Endometrial microvascular endothelial cells (primary cell): ENCODE data around the gene FAM170B. TPM values are rescaled to one million over a fixed set of nuclear protein-coding genes. Genes with fewer than 3 reads are reported as not detected.

Source experiments
- in situ Hi-C: cut with HindIII; loops from 2 replicates; pipeline ENCODE4 v1.10.0; 2017; ENCODE audit warnings: low sequenced_read_pairs, low pct_unique_long_range_greater_than_20kb; ENCODE audit errors: inconsistent ontology term
- total RNA-seq: library from RNA; depleted of rRNA; stranded (reverse); fragments of >200 nt; gene quantifications from one replicate; pipeline ENCODE4 v1.2.3, GENCODE V29; 2015; ENCODE audit errors: inconsistent ontology term

The FAM170B gene
- total RNA-seq, 1 donor from 2014 or later = not detected

DNA sequence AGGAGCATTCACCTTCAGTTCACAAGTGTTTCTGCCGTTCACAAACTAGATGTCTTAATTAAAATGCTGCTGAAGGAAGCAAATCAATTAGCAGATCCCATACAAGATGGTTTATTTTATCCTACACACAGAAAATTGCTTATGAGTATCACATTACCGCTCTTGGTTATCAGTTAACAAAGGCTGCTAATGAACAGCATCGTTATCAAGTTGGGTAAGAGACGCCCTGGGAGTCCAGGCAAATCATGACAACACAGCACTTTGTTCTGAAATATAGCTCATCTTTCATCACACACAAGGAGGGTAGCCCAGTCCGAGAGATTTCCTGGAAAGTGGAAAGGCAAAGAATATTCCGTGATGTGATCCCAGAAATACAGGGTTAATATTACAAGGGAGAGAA, 20.8 kb upstream of the FAM170B start:
- in situ Hi-C loops = no loop called here

DNA sequence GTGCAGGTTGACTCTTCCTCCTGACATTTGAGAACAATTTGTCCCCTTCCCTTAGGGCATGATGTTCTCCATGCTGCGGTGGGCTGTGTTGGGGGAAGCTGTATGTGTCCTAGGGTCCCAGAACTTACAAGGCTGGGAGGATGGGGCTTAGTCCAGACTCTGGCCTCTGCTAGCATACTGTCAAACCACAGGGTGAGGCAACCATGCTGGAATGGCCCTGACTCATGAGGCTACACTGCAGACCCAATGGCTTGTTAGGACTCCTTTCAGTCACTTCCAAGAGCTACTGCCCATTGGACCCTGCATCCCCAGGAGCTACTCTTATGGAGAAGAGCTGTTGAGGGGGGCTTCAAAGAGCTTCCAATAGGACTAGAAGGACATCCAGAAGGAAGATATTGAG, 20.1 kb upstream of the FAM170B start:
- in situ Hi-C loops = no loop called here

DNA sequence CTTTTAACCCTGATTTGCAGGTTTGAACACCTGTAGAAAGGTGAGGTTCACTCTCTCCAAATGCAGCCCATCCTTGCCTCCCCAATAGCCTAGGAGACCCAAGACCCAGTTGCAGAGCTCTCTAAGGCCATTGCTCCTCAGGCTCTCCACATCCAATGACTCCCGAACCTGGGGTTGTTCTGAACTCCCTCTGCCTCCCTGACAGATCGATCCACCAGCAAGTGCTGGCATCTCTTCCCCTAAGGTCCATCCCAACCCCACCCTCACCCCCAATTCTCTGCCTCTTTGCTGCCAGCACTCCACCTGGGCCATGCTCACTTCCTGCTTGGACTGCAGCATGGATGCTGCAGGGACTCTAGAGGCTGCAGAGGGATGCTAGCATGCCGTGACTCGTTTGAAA, 19.3 kb upstream of the FAM170B start:
- in situ Hi-C loops = no loop called here

DNA sequence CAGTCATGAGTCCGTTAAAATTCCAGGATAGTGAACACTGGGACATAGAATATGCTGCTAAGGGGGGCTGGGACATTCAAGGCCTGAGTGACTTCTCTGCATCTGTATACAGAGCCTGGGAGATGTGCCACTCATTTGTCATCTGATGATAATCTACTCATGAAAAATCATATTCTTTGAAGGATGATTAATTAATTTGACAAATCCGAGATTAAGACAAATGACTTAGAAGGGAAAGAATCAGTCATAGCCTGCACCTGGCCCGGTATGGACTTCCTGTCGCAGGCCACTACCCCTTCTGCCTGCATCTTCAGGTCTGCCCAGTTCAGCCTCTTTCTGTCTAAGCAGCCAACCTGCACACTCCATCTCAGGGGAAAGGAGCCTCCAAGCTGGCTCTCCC, 18.8 kb upstream of the FAM170B start:
- in situ Hi-C loops = no loop called here

DNA sequence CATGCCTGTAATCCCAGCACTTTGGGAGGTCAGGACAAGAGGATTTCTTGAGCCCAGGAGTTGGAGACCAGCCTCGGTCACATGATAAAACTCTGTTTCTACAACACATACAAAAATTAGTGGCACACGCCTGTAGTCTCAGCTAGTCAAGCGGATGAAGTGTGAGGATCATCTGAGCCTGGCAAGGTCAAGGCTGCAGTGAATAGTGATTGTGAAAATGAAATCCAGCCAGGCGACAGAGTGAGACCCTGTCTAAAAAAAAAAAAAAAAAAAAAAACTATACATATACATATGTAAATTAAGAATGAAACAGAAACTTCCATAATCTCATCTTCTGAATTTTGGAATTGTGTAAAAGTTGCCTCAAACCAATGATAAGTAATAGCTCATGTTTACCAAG, 18.2 kb upstream of the FAM170B start:
- in situ Hi-C loops = no loop called here

DNA sequence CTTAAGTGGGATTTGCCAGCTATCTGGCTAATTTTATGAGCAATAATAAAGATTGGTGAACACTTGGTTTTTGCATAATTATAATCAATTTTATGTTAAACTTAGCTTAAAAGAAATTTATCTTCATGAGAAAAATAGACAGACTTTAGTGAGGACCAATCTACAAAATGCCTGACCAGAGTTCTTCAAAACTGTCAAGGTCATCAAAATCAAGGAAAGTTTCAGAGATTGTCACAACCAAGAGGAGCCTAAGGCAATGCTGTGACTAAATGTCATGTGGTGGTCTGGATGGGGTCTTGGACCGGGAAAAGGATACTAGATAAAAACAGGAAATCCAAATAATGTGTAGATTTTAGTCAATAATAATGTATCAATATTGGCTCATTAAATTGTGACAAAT, 17.7 kb upstream of the FAM170B start:
- in situ Hi-C loops = no loop called here

DNA sequence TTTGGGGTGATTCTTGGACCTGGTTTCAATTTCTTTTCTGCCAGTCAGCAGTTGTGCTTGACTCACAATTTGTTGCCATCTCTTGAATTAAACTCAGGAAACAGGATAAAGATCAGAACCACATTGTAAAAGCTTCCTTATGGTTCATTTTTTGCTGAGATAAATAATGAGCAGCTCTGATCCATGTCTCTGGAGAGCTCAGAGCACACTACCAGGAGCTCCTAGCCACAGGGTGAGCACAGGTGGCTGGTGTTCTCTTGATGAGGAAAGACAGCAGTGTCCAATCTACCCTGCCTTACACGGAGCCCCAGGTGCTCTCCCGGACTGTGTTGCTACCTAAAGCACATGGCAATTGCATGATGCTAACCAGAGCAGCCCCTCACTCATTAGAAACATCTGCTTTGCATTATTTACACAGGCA, 17.2 kb upstream of the FAM170B start:
- in situ Hi-C loops = no loop called here

DNA sequence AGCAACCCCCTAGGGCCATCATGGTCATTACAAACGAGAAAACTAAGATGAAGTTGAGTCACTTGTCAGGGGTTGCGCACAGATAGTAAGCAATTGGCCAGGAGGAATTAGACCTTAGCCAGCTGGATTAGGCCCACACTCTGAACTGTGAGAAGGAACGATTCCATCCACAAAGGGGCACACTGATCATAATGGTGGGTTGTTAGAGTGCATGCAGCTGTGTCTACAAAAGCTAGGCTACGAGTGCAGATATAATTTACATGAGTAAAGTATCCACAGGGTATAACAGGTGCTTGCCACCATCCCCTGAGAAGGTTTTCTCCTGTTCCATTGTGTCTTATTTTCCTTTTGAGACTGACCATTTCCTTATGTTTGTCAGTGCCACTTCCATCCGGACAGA, 16.6 kb upstream of the FAM170B start:
- in situ Hi-C loops = no loop called here

DNA sequence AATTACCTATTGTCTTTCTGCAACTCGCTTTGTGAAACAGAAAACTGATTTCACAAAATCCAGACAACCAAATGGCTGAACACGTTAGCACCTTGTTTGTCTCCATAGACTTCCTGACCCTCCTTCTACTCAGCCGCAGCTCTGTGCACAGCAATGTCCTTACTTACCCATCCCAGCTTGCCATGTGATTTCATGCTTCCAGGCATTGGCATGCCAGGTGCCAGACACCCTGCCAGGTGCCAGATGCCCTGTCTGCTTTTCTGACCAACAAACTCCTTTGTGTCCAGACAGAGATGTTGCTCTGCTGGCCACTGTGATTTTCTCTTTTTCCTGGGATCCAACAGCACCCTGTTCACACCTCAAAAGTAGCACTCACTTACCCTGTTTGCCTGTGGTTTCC, 16.1 kb upstream of the FAM170B start:
- in situ Hi-C loops = no loop called here

DNA sequence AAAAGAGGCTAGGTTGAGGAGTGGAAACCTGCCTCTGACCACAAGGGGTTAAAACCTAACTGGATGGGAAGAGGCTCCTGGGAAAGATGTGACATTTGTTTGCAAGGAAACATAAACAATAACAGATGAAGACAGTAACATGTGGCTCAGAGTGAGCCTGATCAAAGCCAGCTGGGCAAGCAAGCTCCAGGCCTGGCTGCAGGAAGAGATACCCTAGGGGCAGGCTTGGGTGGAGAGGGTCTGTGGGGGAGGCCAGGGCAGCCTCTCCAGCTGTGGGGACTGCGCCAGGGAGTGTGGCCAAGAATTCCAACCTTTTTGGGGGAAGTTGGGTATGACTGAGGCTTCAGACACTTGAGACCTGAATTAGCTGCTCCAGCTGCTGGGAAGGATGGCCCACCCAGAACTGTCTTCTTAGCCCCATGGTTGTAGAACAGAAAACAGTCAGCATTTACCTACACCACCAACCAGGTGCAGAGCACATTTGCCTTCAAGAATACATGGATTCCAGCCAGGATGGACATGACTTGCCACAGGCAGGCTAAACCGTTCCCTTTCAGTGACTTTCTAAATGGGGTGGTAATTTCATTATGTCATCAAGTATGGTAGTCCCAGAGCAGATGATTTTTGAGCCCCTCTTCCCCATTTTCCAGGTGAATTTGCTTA, 10.4 kb upstream of the FAM170B start:
- in situ Hi-C loops = no loop called here

DNA sequence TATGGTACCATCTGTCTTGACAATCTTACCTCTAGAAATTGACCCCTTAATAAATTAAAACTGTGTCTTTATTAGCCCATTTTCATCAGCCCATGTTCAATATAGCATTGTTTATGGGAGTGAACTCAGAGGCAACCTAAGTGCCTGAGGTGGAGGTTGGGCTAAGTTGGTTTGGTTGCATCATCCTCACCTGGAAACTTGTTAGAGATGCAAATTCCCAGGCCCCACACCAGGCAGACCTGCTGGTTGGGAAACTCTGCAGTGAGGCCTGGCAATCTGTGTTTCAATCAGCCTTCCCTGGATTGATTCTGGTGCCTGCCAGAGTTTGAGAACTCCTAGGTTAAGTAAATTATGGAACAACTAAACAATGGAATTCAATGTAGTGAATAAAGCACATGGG, 9.4 kb upstream of the FAM170B start:
- in situ Hi-C loops = no loop called here

DNA sequence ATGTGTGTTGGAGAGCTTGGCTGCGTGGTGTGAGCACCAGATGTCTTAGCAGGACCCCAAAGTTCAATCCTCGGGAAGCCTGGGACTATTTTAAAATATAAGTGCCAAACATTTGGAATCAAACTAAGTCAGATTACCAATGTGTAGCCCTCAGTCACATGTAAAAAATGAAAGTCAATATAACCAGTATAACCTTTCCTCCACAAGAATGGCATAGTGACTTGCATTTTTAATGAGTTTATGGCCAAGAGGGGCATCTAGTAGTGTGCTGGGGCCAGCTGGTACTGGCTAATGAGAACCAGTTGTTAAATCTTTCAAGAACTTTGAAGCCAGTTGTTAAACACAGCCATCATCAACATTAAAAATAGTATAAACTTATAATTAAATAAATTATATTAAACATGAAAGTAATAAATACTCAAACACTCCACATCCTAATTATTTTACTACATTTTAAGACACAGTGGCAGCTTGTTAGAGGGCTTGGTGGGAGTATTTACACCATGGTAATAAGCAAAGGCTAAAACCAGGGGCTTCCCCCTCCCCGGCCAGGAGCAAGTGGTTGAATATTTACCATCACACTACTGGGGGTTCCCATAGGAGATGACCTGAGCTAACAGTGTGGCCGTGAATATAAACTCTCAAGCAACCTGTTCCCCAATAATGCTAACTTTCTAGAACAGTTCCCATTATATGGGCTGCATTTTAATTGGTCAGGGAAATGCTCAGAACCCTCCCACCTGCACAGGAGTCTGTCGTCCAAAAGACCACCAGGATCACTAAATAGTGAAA, 7.9 kb upstream of the FAM170B start:
- in situ Hi-C loops = no loop called here

DNA sequence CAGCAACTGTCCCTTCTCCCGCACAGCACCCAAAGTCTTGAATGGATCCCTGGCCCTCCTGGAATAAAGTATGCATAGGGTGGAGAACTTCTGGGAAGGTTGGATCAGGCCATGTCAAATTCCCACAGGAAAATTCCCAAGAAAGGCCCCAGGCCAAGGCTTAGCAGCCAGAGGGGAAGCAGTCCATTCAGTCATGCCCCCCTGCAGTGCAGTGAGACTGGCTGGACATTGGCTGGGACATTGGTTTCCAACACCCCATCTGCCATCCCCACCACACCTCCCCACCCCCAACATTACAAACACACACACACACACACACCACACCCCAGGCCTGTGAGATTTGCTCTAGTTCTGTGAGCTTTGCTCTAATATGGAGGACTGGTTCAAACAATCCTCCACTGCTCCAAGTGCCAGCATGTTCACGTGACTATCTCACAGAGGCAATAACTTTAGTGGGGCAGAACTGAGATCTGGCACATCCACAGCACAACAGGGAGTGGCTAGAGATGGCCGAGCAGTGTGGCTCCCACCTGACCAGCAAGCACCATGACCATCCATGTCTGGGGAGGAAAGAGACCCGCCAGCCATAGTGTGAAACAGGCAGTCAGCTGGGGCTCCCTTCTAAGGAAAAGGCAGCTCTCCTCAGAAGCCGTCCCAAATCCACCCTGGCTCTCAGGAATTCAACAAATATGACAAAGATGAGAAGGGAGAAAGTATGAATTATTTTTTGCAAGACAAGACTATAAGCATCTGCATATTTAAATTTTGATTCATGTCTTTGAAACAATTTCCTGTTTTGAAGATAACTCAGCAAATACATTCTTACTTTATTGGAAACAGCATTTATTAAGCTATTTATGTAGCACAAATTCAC, 6.7 kb upstream of the FAM170B start:
- in situ Hi-C loops = no loop called here

DNA sequence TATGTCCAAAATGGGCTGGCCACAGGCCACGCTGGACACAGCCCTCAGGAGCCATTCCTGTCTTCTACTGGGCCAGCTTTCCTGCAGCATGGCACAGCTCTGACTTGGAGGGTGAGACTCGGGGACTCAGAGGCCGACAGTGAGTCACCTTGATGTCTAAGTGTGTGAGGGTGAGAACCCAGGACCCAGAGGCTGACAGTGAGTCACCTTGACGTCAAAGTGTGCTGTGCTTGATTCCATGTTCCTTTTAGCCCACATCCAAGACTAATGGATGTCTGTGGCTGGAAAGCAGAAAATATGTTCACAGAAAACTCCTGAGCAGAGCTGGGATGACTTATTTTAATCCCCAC, 6.0 kb upstream of the FAM170B start:
- in situ Hi-C loops = no loop called here

DNA sequence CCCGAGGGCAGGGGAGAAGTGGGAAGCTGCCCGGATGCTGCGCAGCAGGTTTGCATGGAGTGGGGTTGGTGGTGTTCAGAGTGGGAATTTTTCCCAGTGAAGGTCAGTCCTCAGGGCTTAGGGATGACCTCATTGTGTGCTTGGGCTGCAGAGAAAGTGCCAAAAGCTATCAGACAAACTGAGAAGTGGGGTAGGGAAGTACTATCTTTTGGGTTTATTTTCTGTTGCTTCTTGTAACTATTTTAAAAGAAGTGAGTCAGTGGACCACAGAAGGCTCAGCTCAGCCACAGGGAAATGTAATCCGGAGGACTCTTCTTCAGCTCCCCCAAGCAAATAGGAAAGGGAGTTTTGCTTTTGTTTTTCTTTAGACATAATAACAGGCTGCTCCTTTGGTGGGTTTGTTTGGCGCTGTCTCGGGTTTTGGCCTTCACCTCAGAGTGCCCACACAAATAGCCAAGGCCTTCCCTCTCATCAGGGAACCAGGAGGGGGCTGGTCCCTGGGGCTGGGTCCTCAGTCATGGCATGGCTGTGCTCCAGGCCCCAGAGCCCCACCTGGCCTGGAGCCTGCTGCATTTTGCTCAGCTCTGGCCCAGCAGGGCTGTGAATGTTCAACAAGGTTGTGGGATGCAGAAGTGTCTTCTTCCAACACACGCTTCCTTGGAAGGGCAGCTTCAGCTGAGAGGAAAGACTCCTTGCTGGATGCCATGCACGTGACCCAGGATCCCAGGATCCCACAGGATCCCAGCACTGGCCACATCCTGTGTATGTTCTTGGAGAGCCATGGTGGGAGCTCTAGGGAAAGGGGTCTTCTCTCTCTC, 5.4 kb upstream of the FAM170B start:
- in situ Hi-C loops = no loop called here

DNA sequence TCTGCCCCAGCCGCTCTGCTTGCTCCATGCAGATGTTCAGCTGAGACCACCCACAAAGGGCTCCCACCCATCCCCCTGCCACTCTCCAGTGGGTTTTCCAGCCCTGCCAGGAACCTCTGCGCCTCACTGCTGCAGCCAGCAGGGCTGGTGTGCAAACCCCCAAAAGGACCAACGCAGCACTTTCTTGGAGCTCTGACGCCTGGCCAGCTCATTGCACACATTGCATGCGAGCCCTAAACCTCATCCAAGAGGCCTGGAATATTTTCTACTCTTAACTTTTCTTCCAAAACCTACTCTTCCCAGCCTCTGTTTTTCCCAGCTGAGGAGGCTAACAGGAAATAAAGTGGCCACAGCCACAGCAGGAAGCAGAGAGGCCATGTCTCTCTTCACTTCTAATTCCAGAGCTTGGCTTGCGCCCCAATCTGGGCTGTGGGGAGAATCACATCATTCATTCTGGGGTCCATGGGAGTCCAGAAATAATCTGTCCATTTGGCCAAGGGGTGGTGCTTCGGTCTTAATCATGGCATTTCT, 4.6 kb upstream of the FAM170B start:
- in situ Hi-C loops = no loop called here

DNA sequence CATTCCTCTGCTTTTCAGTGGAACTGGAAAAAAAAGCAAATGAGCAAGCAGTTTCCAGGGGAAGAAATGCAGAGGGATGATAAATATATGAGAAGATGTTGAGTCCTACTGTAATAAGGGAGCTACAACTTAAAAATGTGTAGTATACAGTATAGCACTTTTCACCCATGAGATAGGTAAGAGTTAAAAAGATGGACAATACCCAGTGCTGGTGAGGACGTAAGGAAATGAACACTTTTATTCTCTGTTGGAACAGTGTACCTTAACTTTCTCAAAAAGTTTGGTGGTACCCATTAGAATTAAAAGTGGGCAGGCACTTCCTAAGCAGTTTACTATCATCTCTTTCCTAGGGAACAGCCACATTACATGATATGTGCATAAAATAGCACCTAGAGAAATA, 2.7 kb upstream of the FAM170B start:
- in situ Hi-C loops = no loop called here

DNA sequence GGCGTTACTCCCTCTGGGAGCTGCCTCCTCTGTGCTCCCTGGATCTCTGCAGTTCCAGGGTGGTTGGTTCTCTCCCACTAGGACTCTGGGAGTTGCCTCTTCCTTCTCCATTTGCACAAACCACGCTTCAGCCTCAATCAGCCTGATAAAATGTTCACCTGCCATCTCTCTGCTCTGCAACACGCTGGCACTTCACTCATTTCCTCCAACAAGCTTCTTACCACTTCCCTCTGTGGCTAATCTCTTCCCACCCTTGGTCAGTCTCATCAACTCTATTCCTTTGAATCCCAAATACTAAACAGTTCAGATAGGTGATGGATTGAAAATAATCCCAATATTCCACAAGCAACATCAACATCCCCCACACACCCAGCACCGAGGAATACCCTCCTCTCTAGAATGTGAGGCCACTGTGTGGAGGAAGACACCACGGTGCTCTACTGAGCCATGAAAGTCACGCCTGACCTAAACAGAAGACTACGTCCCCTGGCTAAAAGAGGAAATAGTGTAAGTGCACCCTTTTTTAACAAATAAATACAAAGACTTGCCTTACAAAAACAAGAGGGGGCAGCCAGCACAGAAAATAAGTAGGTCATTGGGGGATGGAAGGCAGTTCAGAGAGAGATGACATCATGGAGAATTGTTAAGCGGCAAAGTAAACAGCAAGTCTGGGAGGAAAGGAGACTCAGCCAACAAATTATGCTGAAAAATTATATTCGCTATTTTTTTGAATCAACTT, 1.9 kb upstream of the FAM170B start:
- in situ Hi-C loops = no loop called here
